ENCODE data around the gene MED25. TPM values are rescaled to one million over a fixed set of nuclear protein-coding genes. Genes with fewer than 3 reads are reported as not detected.

Gene MED25
- total and polyA plus RNA-seq, 9 of the 15 experiments (the other 6 are each of a cell fraction or from before 2014, with no cell fraction given) = 4.1 to 93.9 (median 19.3) TPM

- TF ChIP-seq GTF2B (IDR thresholded peaks at IDR 0.05; ENCODE audit: extremely low read depth, insufficient read length) (no peak), CREM (IDR thresholded peaks at IDR 0.05; ENCODE audit: low read depth) (peak; percentile 90), VEZF1 (CRISPR knock-in tag; IDR thresholded peaks at IDR 0.05) (peak; percentile 55), NR2F6 (CRISPR knock-in tag; IDR thresholded peaks at IDR 0.05) (no peak), ZFP30 (CRISPR knock-in tag; IDR thresholded peaks at IDR 0.05; ENCODE audit: borderline replicate concordance) (no peak), SMAD2 (IDR thresholded peaks at IDR 0.05; ENCODE audit: low read depth, low read length) (no peak), ZBTB9 (CRISPR knock-in tag; IDR thresholded peaks at IDR 0.05) (peak; percentile 71; the same call in 1 of the 2 replicates), ZNF449 (CRISPR knock-in tag; IDR thresholded peaks at IDR 0.05) (no peak), JUN (IDR thresholded peaks at IDR 0.05; ENCODE audit: borderline replicate concordance, low read depth, low read length) (peak; percentile 28; the same call in 1 of the 2 replicates), JUN (CRISPR knock-in tag; IDR thresholded peaks at IDR 0.05; ENCODE audit: borderline replicate concordance) (no peak), BRD9 (IDR thresholded peaks at IDR 0.05; ENCODE audit: low read depth, partially characterized antibody) (no peak), CHAMP1 (IDR thresholded peaks at IDR 0.05) (no peak), ELK3 (CRISPR knock-in tag; IDR thresholded peaks at IDR 0.05) (no peak), ZNF764 (CRISPR knock-in tag; IDR thresholded peaks at IDR 0.05; ENCODE audit: low read depth) (no peak), NKRF (IDR thresholded peaks at IDR 0.05; ENCODE audit: borderline replicate concordance) (no peak), NCOR1 (IDR thresholded peaks at IDR 0.05) (no peak)
Observed at GRCh38 chr19:49869484-49870308, 51.6 kb downstream of the MED25 start (continued).

Data from K562 (cell line).